Astrocyte (in vitro differentiated cells and primary cell): ENCODE measurements around the gene DNAH9.

Experiments
- CTCF ChIP-seq: IDR thresholded peaks from 2 replicates; pipeline ENCODE4 v1.5.1; 2011; ENCODE audit warnings: low read depth, mild to moderate bottlenecking, inconsistent platforms, low read length, moderate library complexity; ENCODE audit not compliant: insufficient read depth
- EZH2 ChIP-seq: IDR thresholded peaks from 2 replicates; pipeline ENCODE4 v1.6.1; 2012; ENCODE audit warnings: mild to moderate bottlenecking, low read length, inconsistent platforms; ENCODE audit not compliant: insufficient read depth

GRCh38 chr17:11848330-11848729 lies 250.1 kb downstream of the DNAH9 start:
- TF ChIP-seq CTCF (no peak), EZH2 (no peak)
